ENCODE measurements around the gene KIAA1755.
A peak's percentile ranks its signal among the peaks of the same experiment; 100 is the strongest.

KIAA1755 gene

DNA sequence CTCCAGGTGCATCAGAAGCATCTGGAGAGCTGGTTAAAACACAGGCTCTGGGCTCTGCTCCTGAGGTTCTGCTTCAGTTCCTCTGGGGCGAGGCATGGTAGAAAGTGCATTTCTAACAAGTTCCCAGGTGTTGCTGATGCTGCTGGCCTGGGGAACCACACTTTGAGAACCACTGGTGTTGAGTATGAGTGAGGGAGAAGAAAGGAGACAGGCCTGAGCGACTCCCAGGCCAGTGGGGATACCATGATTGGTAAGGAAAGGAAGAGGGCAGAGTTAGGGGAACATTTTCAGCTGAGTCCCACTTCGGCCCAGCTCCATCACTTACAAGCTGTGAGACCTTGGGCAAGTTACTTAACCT, 36.8 kb downstream of the KIAA1755 start:
- H3F3A ChIP-seq (ENCODE audit: low read depth), result no peaks in the 10 kb centered on the region
- TF ChIP-seq EZH2phosphoT487 (IDR thresholded peaks at IDR 0.05; ENCODE audit: borderline replicate concordance), result no peak
- TF ChIP-seq, protein P1, sequence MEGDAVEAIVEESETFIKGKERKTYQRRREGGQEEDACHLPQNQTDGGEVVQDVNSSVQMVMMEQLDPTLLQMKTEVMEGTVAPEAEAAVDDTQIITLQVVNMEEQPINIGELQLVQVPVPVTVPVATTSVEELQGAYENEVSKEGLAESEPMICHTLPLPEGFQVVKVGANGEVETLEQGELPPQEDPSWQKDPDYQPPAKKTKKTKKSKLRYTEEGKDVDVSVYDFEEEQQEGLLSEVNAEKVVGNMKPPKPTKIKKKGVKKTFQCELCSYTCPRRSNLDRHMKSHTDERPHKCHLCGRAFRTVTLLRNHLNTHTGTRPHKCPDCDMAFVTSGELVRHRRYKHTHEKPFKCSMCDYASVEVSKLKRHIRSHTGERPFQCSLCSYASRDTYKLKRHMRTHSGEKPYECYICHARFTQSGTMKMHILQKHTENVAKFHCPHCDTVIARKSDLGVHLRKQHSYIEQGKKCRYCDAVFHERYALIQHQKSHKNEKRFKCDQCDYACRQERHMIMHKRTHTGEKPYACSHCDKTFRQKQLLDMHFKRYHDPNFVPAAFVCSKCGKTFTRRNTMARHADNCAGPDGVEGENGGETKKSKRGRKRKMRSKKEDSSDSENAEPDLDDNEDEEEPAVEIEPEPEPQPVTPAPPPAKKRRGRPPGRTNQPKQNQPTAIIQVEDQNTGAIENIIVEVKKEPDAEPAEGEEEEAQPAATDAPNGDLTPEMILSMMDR (conservative IDR thresholded peaks at IDR 0.05; ENCODE audit: low read length), result no peak
- no peak overlapping the region for H3K9ac ChIP-seq (ENCODE audit: low read depth, low read length, poor library complexity, severe bottlenecking)
- H4K20me1 ChIP-seq (ENCODE audit: insufficient read depth, low read length, poor library complexity, severe bottlenecking), result no peaks in the 10 kb centered on the region
- no peaks in the 10 kb centered on the region for H3K9me2 ChIP-seq (replicated peaks; ENCODE audit: low read depth, low read length)
- H3K36me3 ChIP-seq (ENCODE audit: insufficient read depth, low read length), result no peaks in the 10 kb centered on the region
- H3K9me3 ChIP-seq (ENCODE audit: insufficient read depth, low read depth, low read length), result no peaks in the 10 kb centered on the region
- H2AFZ ChIP-seq (ENCODE audit: low read length), result no peak overlapping the region
- no peaks in the 10 kb centered on the region for H3K79me2 ChIP-seq (ENCODE audit: insufficient read depth, low read length)
- no peak overlapping the region for H3K4me3 ChIP-seq (ENCODE audit: low read length, poor library complexity, severe bottlenecking)
- H3K4me2 ChIP-seq (ENCODE audit: low read depth, low read length, poor library complexity, severe bottlenecking), result no peak overlapping the region
- no peaks in the 10 kb centered on the region for H3K27me3 ChIP-seq (ENCODE audit: insufficient read depth, low read length, poor library complexity, severe bottlenecking)
- no peaks in the 10 kb centered on the region for H3K4me1 ChIP-seq (ENCODE audit: insufficient read depth, low read length, poor library complexity, severe bottlenecking)

DNA sequence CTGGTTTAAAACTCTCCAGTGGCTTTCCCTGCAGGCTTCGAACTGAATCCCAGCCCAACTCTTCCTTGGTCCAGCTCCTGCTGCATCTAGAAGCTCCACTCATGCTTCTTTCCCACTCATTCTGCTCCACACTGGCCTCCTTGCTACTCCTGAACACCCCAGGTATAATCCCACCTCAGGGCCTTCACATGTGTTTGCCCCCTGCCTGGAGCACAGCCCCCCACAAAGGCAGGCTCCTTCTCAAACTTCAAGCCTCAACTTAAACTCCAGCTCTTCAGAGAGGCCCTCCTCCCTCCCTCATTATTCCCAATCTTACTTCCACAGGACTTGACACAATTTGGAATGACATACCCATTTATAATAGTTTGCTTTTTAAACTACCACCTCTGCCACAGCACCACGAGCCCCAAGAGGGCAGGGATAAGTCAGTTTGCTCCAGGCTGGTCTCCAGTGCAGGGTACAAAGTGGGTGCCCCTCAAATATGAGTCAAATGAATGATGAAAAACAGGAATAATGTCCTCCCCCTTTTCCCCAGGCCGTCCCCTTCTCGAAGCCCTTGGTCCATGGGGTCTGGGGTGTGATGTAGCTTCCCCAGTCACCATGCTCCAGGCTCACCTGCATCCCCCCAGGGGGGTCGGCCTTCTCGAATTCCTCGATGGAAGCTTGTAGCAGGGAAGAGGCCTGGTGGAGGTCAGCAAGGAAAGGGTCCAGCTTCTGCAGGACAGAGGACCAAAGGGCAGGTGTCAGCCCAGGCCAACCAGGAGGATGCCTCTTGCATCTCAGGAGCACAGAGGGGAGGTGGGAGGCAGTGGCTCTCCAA, 37.4 kb downstream of the KIAA1755 start:
- TF ChIP-seq, protein P1 (conservative IDR thresholded peaks at IDR 0.05; ENCODE audit: low read length), result no peak; the same call in 1 of the 2 replicates
- TF ChIP-seq EZH2phosphoT487 (IDR thresholded peaks at IDR 0.05; ENCODE audit: borderline replicate concordance), result no peak
- Histone ChIP-seq H3K36me3 (ENCODE audit: insufficient read depth, low read length) (no peaks in the 10 kb centered on the region), H3K27me3 (ENCODE audit: insufficient read depth, low read length, poor library complexity, severe bottlenecking) (no peaks in the 10 kb centered on the region), H3K9me3 (ENCODE audit: insufficient read depth, low read depth, low read length) (no peaks in the 10 kb centered on the region), H3K4me2 (ENCODE audit: low read depth, low read length, poor library complexity, severe bottlenecking) (no peak overlapping the region), H3K9me2 (replicated peaks; ENCODE audit: low read depth, low read length) (no peaks in the 10 kb centered on the region), H3K9ac (ENCODE audit: low read depth, low read length, poor library complexity, severe bottlenecking) (no peak overlapping the region), H3K4me1 (ENCODE audit: insufficient read depth, low read length, poor library complexity, severe bottlenecking) (no peaks in the 10 kb centered on the region), H3K4me3 (ENCODE audit: low read length, poor library complexity, severe bottlenecking) (no peak overlapping the region), H3F3A (ENCODE audit: low read depth) (no peaks in the 10 kb centered on the region), H2AFZ (ENCODE audit: low read length) (no peak overlapping the region), H4K20me1 (ENCODE audit: insufficient read depth, low read length, poor library complexity, severe bottlenecking) (no peaks in the 10 kb centered on the region), H3K79me2 (ENCODE audit: insufficient read depth, low read length) (no peaks in the 10 kb centered on the region)

DNA sequence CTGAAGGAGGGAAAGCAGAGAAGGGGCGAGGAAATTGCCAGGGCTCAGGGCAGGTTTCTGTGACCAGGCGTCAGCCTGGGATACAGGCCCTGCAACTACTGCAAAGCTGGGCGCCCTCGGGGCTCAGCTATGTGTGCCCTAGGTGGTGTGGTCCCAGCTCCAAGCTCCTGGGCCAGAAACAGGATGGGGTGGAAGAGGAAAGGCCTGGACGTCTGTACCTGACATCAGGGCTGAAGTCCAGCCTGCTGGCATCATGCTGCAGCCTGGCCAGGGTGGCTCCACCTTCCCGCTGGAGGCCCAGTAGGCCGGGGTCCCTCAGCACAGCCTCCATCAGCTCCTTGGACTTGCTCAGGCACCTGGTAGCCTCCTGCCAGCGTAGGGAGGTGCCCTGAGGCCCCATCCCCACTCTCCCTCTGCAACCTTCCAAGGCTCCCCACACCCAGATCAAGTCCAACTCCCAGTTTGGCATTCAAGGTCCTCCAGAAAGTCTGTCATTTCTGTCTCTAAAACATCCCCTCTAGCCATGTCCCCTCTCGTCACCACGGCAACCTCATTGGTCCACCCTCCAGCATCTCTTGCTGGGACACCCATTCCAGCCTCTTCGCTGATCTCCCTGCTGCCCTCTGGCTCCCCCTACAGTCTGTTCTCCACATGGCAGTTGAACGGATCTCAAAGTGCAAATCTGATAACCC, 38.2 kb downstream of the KIAA1755 start:
- H3K9me3 ChIP-seq (ENCODE audit: insufficient read depth, low read depth, low read length), result no peaks in the 10 kb centered on the region
- H4K20me1 ChIP-seq (ENCODE audit: insufficient read depth, low read length, poor library complexity, severe bottlenecking), result no peaks in the 10 kb centered on the region
- H3K4me3 ChIP-seq (ENCODE audit: low read length, poor library complexity, severe bottlenecking), result no peak overlapping the region
- no peaks in the 10 kb centered on the region for H3K36me3 ChIP-seq (ENCODE audit: insufficient read depth, low read length)
- H2AFZ ChIP-seq (ENCODE audit: low read length), result no peak overlapping the region
- no peaks in the 10 kb centered on the region for H3K4me1 ChIP-seq (ENCODE audit: insufficient read depth, low read length, poor library complexity, severe bottlenecking)
- no peaks in the 10 kb centered on the region for H3F3A ChIP-seq (ENCODE audit: low read depth)
- no peaks in the 10 kb centered on the region for H3K79me2 ChIP-seq (ENCODE audit: insufficient read depth, low read length)
- no peak for TF ChIP-seq EZH2phosphoT487 (IDR thresholded peaks at IDR 0.05; ENCODE audit: borderline replicate concordance)
- TF ChIP-seq, protein P1 (conservative IDR thresholded peaks at IDR 0.05; ENCODE audit: low read length), result peak; percentile 86
- H3K9me2 ChIP-seq (replicated peaks; ENCODE audit: low read depth, low read length), result no peaks in the 10 kb centered on the region
- no peak overlapping the region for H3K9ac ChIP-seq (ENCODE audit: low read depth, low read length, poor library complexity, severe bottlenecking)
- H3K27me3 ChIP-seq (ENCODE audit: insufficient read depth, low read length, poor library complexity, severe bottlenecking), result no peaks in the 10 kb centered on the region
- H3K4me2 ChIP-seq (ENCODE audit: low read depth, low read length, poor library complexity, severe bottlenecking), result no peak overlapping the region
